Small intestine (tissue), 7 donors: ENCODE measurements around the gene ARMC2. TPM values are rescaled to one million over a fixed set of nuclear protein-coding genes. Genes with fewer than 3 reads are reported as not detected.

Experiments used
- DNase-seq, 2 donors: peaks; one replicate each; pipeline versions ENCODE4 v3.0.0 to v3.0.0-alpha.2; 2013
- FAIRE-seq: peaks from 2 replicates; lab custom pipeline; 2012; peaks lifted over from hg19 to GRCh38; lab: Jason Lieb, UNC
- H3K27ac ChIP-seq, 3 donors: one replicate each; pipeline ENCODE4 v1.5.1; 2013; ENCODE audit warnings: low read length in 2 of 3, mild to moderate bottlenecking in 2 of 3, control low read depth in 1 of 3, inconsistent platforms in 1 of 3, low read depth in 1 of 3, moderate library complexity in 1 of 3
- H3K27me3 ChIP-seq, 3 donors: one replicate each; pipeline ENCODE4 v1.6.1; 2013; ENCODE audit warnings: low read length in 3 of 3, inconsistent platforms in 1 of 3; ENCODE audit not compliant: control insufficient read depth in 3 of 3, insufficient read depth in 3 of 3
- H3K36me3 ChIP-seq, 3 donors: one replicate each; pipeline ENCODE4 v1.6.1; 2013; ENCODE audit warnings: low read length in 3 of 3, inconsistent platforms in 1 of 3, low read depth in 1 of 3, mild to moderate bottlenecking in 1 of 3, moderate library complexity in 1 of 3; ENCODE audit not compliant: control insufficient read depth in 3 of 3, insufficient read depth in 2 of 3
- H3K4me1 ChIP-seq, 3 donors: one replicate each; pipeline ENCODE4 v1.6.1; 2013; ENCODE audit warnings: low read length in 2 of 3, inconsistent platforms in 1 of 3, low read depth in 1 of 3, mild to moderate bottlenecking in 1 of 3, moderate library complexity in 1 of 3; ENCODE audit not compliant: control insufficient read depth in 3 of 3, insufficient read depth in 2 of 3
- H3K4me3 ChIP-seq, 3 donors: one replicate each; pipeline ENCODE4 v1.5.1; 2013; ENCODE audit warnings: low read length in 3 of 3, control low read depth in 1 of 3, inconsistent platforms in 1 of 3, low read depth in 1 of 3, mild to moderate bottlenecking in 1 of 3, moderate library complexity in 1 of 3
- H3K9me3 ChIP-seq, 2 donors: one replicate each; pipeline ENCODE4 v1.6.1; 2013; ENCODE audit warnings: low read depth in 1 of 2, low read length in 1 of 2; ENCODE audit not compliant: control insufficient read depth in 2 of 2, insufficient read depth in 1 of 2
- WGBS, 3 donors: extraction: QIAGEN DNeasy Blood & Tissue Kit; methylation state at CpG; one replicate each; pipeline ENCODE4 v1.1.7; 2013; 5-methylcytosine and 5-hydroxymethylcytosine counted together
- polyA plus RNA-seq, 4 donors: library from polyadenylated mRNA; stranded (reverse) in 3 of 4; unstranded in 1 of 4; fragments of 200-250 nt in 3 of 4; fragments of 120-200 nt in 1 of 4; gene quantifications; one replicate each; pipeline versions ENCODE4 v1.2.1 to v1.2.3, GENCODE V29; 2013
- donor health status: healthy with polysubstance abuse.
- donor health status: control.
- donor health status: control.
- donor health status: Bipolar disorder and iron deficiency.
- donor health status: healthy.

Gene ARMC2
- polyA plus RNA-seq, 4 donors, result 0.22 to 4.1 (median 2.3) TPM

- peaks cover 0 to 14% (median 0%) of the 10 kb centered on the region in 3 donors for H3K4me1 ChIP-seq
- no peak overlapping the region for H3K27ac ChIP-seq
- no peaks in the 10 kb centered on the region for H3K9me3 ChIP-seq
- H3K4me3 ChIP-seq, result no peak overlapping the region
- 62 to 72% (median 66%) methylated on average over 4 of the region's 4 CpGs for WGBS, 3 donors
- FAIRE-seq (no peak), DNase-seq (peak in 1 of 2 donors; percentile 10)
- H3K36me3 ChIP-seq, result no peaks in the 10 kb centered on the region
- no peaks in the 10 kb centered on the region for H3K27me3 ChIP-seq
Observed at GRCh38 chr6:108837236-108837971, 10.8 kb upstream of the ARMC2 start.

- Histone ChIP-seq H3K36me3 (no peaks in the 10 kb centered on the region), H3K27me3 (no peaks in the 10 kb centered on the region), H3K4me1 (peaks cover 0 to 14% (median 0%) of the 10 kb centered on the region in 3 donors), H3K4me3 (peak overlapping the region in 1 of 3 donors; percentile 18), H3K27ac (peak overlapping the region in 1 of 3 donors; percentile 11), H3K9me3 (no peaks in the 10 kb centered on the region)
- peak in 1 of 2 donors; percentile 53 for DNase-seq
- no peak for FAIRE-seq
- 79 to 89% (median 86%) methylated on average over 24 of the region's 24 CpGs for WGBS, 3 donors
Observed at GRCh38 chr6:108838101-108838717, 10.0 kb upstream of the ARMC2 start.

- Histone ChIP-seq H3K9me3 (no peaks in the 10 kb centered on the region), H3K4me1 (peaks cover 0 to 14% (median 0%) of the 10 kb centered on the region in 3 donors), H3K27ac (no peak overlapping the region), H3K27me3 (no peaks in the 10 kb centered on the region), H3K4me3 (no peak overlapping the region), H3K36me3 (no peaks in the 10 kb centered on the region)
- 73 to 85% (median 79%) methylated on average over 9 of the region's 9 CpGs for WGBS, 3 donors
- FAIRE-seq (no peak), DNase-seq (no peak)
Observed at GRCh38 chr6:108839083-108839642, 9.1 kb upstream of the ARMC2 start.

GRCh38 chr6:108840919-108841318 lies 7.3 kb upstream of the ARMC2 start:
- Histone ChIP-seq H3K27me3 (no peaks in the 10 kb centered on the region), H3K4me1 (peaks cover 0 to 14% (median 0%) of the 10 kb centered on the region in 3 donors), H3K9me3 (no peaks in the 10 kb centered on the region), H3K27ac (peak overlapping the region in 1 of 3 donors; percentile 61), H3K36me3 (no peaks in the 10 kb centered on the region), H3K4me3 (no peak overlapping the region)
- FAIRE-seq (no peak), DNase-seq (no peak)
- 83 to 95% (median 93%) methylated on average over 4 of the region's 4 CpGs for WGBS, 3 donors

GRCh38 chr6:108841377-108841855 lies 6.8 kb upstream of the ARMC2 start:
- Histone ChIP-seq H3K4me3 (no peak overlapping the region), H3K4me1 (peaks cover 0 to 14% (median 0%) of the 10 kb centered on the region in 3 donors), H3K9me3 (no peaks in the 10 kb centered on the region), H3K27me3 (no peaks in the 10 kb centered on the region), H3K36me3 (no peaks in the 10 kb centered on the region), H3K27ac (peak overlapping the region in 1 of 3 donors; percentile 61)
- no peak for FAIRE-seq
- no peak for DNase-seq
- 82 to 93% (median 87%) methylated on average over 5 of the region's 5 CpGs for WGBS, 3 donors

- Histone ChIP-seq H3K4me1 (peaks cover 0 to 2% (median 0%) of the 10 kb centered on the region in 3 donors), H3K36me3 (no peaks in the 10 kb centered on the region), H3K27me3 (no peaks in the 10 kb centered on the region), H3K9me3 (no peaks in the 10 kb centered on the region), H3K27ac (no peak overlapping the region), H3K4me3 (no peak overlapping the region)
- FAIRE-seq (no peak), DNase-seq (no peak)
- WGBS, 3 donors, result 88 to 93% (median 91%) methylated on average over 3 of the region's 3 CpGs
Observed at GRCh38 chr6:108844135-108844534, 4.1 kb upstream of the ARMC2 start.

- Histone ChIP-seq H3K36me3 (no peaks in the 10 kb centered on the region), H3K4me3 (no peak overlapping the region), H3K4me1 (peaks cover 0 to 2% (median 0%) of the 10 kb centered on the region in 3 donors), H3K27me3 (no peaks in the 10 kb centered on the region), H3K9me3 (no peaks in the 10 kb centered on the region), H3K27ac (no peak overlapping the region)
- no peak for FAIRE-seq
- DNase-seq, result no peak
Observed at GRCh38 chr6:108845145-108845544, 3.1 kb upstream of the ARMC2 start.

GRCh38 chr6:108846101-108846500 lies 2.1 kb upstream of the ARMC2 start:
- 79 to 89% (median 81%) methylated on average over 5 of the region's 5 CpGs for WGBS, 3 donors
- H3K9me3 ChIP-seq, result no peaks in the 10 kb centered on the region
- H3K27ac ChIP-seq, result no peak overlapping the region
- no peak for FAIRE-seq
- no peaks in the 10 kb centered on the region for H3K27me3 ChIP-seq
- DNase-seq, result no peak
- no peaks in the 10 kb centered on the region for H3K36me3 ChIP-seq
- H3K4me3 ChIP-seq, result no peak overlapping the region
- peaks cover 2 to 11% (median 6%) of the 10 kb centered on the region in 3 donors for H3K4me1 ChIP-seq
